HepG2 (cell line): Measurements from ENCODE around the gene MYOM1. TPM values are rescaled to one million over a fixed set of nuclear protein-coding genes. Genes with fewer than 3 reads are reported as not detected.

Experiments used
- CENPT ChIP-seq: sonication (generic); formaldehyde crosslinking; IDR thresholded peaks from 2 replicates; pipeline ENCODE4 v1.8.0; 2022; ENCODE audit warnings: low read depth, mild to moderate bottlenecking, moderate library complexity, missing genetic modification reagents
- EED ChIP-seq: sonication (generic); formaldehyde crosslinking; IDR thresholded peaks from 2 replicates; pipeline ENCODE4 v1.5.0; 2020; ENCODE audit warnings: mild to moderate bottlenecking, missing genetic modification reagents
- JUNB ChIP-seq: sonication (generic); formaldehyde crosslinking; IDR thresholded peaks from 2 replicates; pipeline ENCODE4 v1.8.0; 2022; ENCODE audit warnings: missing genetic modification reagents, mild to moderate bottlenecking, borderline replicate concordance
- MBNL3 ChIP-seq: fragments of 250-450 bp; sonication (Bioruptor Pico); conservative IDR thresholded peaks from 2 replicates; pipeline ENCODE4 v1.8.0; 2022; ENCODE audit warnings: mild to moderate bottlenecking, inconsistent platforms
- RXRB ChIP-seq: IDR thresholded peaks from 2 replicates; pipeline ENCODE4 v1.6.1; 2016; ENCODE audit warnings: borderline replicate concordance, missing genetic modification reagents, missing compliant biosample characterization
- TP53 ChIP-seq: sonication (generic); formaldehyde crosslinking; conservative IDR thresholded peaks from 2 replicates; pipeline ENCODE4 v1.4.0; 2020; ENCODE audit warnings: missing genetic modification reagents
- ZFYVE20 ChIP-seq: sonication (generic); formaldehyde crosslinking; IDR thresholded peaks from 2 replicates; pipeline ENCODE4 v1.8.0; 2023; ENCODE audit warnings: low read depth, mild to moderate bottlenecking, moderate library complexity, missing genetic modification reagents, borderline replicate concordance
- ZNF264 ChIP-seq: sonication (generic); formaldehyde crosslinking; IDR thresholded peaks from 2 replicates; pipeline ENCODE4 v1.4.0; 2020; ENCODE audit warnings: missing genetic modification reagents
- ZNF619 ChIP-seq: sonication (generic); formaldehyde crosslinking; IDR thresholded peaks from 2 replicates; pipeline ENCODE4 v1.4.0; 2020; ENCODE audit warnings: mild to moderate bottlenecking, missing genetic modification reagents
- polyA plus RNA-seq, 8 experiments: library from polyadenylated mRNA; depleted of rRNA in 3 of 8; stranded (reverse) in 7 of 8; unstranded in 1 of 8; fragments of >200 nt; fragmentation: Illumina TruSeq in 4 of 8; extraction: Trizol in 4 of 8; gene quantifications; 2 replicates each; pipeline versions ENCODE4 v1.2.1 to v1.2.3, GENCODE V29; 2011 to 2016; ENCODE audit warnings: low read depth in 4 of 8, missing spikeins in 1 of 8, mixed read lengths in 1 of 8; ENCODE audit not compliant: insufficient read depth in 1 of 8
- total RNA-seq, 5 experiments: library from RNA; depleted of rRNA; stranded (reverse); fragments of >200 nt; fragmentation: Illumina TruSeq; extraction: Trizol; gene quantifications; 2 replicates each; pipeline ENCODE4 v1.2.3, GENCODE V29; 2016; ENCODE audit warnings: low read depth in 1 of 5
- TF ChIP-seq, protein P1 (sequence below): sonication (generic); formaldehyde crosslinking; IDR thresholded peaks from 2 replicates; pipeline ENCODE4; 2020; ENCODE audit warnings: missing genetic modification reagents, mild to moderate bottlenecking, borderline replicate concordance
- TF ChIP-seq, protein P2 (sequence below): sonication (generic); formaldehyde crosslinking; IDR thresholded peaks from 2 replicates; pipeline ENCODE4 v1.4.0; 2020; ENCODE audit warnings: missing genetic modification reagents
- TF ChIP-seq, protein P3 (sequence below): conservative IDR thresholded peaks from 2 replicates; pipeline ENCODE4 v1.6.1; 2018; ENCODE audit warnings: missing genetic modification reagents
- TF ChIP-seq, protein P4 (sequence below): IDR thresholded peaks from 2 replicates; pipeline ENCODE4 v1.6.1; 2016; ENCODE audit warnings: missing biosample characterization, missing genetic modification reagents, low read depth
- TF ChIP-seq, protein P5 (sequence below): IDR thresholded peaks from 2 replicates; pipeline ENCODE4 v1.6.1; 2016
- TF ChIP-seq, protein P6 (sequence below): sonication (generic); formaldehyde crosslinking; IDR thresholded peaks from 2 replicates; pipeline ENCODE4 v1.5.0; 2020; ENCODE audit warnings: mild to moderate bottlenecking, missing genetic modification reagents, borderline replicate concordance

MYOM1 gene
- total and polyA plus RNA-seq, 2 of the 13 experiments (the other 11 are each of a cell fraction or from before 2014, with no cell fraction given), result 0.46 to 0.98 TPM

DNA sequence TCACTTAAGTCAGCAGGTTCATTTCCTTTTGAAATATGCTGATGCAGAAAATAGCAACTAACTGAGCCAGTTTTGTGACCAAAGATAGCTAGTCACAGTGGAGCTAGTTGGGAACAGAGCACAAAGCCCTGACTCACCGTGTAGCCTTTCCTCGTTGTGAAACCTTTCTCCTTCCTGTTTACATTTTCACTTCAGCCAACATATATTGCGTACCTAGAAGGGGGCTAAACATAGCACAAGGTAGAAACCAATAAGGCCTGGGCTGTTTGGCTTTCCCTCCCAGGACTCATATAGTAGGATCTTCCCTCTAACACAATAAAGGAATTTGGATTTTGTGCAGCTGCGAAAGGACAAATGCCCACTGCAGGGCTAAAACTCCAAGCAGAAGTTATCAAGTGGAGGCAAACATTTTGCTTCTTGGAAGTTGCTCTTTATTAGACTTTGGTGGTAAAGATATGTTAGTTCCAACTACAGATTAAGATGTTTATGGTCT, 182.3 kb downstream of the MYOM1 start (continued):
- TF ChIP-seq CENPT (CRISPR knock-in tag), result no peak
- no peak for TF ChIP-seq ZNF619 (CRISPR knock-in tag)
- TF ChIP-seq ZFYVE20 (CRISPR knock-in tag), result no peak
- TF ChIP-seq JUNB (CRISPR knock-in tag), result peak; percentile 69; the same call in 1 of the 2 replicates
- TF ChIP-seq, protein P1, sequence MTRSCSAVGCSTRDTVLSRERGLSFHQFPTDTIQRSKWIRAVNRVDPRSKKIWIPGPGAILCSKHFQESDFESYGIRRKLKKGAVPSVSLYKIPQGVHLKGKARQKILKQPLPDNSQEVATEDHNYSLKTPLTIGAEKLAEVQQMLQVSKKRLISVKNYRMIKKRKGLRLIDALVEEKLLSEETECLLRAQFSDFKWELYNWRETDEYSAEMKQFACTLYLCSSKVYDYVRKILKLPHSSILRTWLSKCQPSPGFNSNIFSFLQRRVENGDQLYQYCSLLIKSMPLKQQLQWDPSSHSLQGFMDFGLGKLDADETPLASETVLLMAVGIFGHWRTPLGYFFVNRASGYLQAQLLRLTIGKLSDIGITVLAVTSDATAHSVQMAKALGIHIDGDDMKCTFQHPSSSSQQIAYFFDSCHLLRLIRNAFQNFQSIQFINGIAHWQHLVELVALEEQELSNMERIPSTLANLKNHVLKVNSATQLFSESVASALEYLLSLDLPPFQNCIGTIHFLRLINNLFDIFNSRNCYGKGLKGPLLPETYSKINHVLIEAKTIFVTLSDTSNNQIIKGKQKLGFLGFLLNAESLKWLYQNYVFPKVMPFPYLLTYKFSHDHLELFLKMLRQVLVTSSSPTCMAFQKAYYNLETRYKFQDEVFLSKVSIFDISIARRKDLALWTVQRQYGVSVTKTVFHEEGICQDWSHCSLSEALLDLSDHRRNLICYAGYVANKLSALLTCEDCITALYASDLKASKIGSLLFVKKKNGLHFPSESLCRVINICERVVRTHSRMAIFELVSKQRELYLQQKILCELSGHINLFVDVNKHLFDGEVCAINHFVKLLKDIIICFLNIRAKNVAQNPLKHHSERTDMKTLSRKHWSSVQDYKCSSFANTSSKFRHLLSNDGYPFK (CRISPR knock-in tag), result no peak
- TF ChIP-seq, protein P2, sequence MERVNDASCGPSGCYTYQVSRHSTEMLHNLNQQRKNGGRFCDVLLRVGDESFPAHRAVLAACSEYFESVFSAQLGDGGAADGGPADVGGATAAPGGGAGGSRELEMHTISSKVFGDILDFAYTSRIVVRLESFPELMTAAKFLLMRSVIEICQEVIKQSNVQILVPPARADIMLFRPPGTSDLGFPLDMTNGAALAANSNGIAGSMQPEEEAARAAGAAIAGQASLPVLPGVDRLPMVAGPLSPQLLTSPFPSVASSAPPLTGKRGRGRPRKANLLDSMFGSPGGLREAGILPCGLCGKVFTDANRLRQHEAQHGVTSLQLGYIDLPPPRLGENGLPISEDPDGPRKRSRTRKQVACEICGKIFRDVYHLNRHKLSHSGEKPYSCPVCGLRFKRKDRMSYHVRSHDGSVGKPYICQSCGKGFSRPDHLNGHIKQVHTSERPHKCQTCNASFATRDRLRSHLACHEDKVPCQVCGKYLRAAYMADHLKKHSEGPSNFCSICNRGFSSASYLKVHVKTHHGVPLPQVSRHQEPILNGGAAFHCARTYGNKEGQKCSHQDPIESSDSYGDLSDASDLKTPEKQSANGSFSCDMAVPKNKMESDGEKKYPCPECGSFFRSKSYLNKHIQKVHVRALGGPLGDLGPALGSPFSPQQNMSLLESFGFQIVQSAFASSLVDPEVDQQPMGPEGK (CRISPR knock-in tag), result peak; percentile 87
- no peak for TF ChIP-seq TP53 (CRISPR knock-in tag)
- TF ChIP-seq EED (CRISPR knock-in tag), result no peak
- TF ChIP-seq MBNL3 (CRISPR knock-in tag), result no peak
- TF ChIP-seq, protein P3, sequence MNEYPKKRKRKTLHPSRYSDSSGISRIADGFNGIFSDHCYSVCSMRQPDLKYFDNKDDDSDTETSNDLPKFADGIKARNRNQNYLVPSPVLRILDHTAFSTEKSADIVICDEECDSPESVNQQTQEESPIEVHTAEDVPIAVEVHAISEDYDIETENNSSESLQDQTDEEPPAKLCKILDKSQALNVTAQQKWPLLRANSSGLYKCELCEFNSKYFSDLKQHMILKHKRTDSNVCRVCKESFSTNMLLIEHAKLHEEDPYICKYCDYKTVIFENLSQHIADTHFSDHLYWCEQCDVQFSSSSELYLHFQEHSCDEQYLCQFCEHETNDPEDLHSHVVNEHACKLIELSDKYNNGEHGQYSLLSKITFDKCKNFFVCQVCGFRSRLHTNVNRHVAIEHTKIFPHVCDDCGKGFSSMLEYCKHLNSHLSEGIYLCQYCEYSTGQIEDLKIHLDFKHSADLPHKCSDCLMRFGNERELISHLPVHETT (CRISPR knock-in tag), result peak; percentile 82
- TF ChIP-seq, protein P4, sequence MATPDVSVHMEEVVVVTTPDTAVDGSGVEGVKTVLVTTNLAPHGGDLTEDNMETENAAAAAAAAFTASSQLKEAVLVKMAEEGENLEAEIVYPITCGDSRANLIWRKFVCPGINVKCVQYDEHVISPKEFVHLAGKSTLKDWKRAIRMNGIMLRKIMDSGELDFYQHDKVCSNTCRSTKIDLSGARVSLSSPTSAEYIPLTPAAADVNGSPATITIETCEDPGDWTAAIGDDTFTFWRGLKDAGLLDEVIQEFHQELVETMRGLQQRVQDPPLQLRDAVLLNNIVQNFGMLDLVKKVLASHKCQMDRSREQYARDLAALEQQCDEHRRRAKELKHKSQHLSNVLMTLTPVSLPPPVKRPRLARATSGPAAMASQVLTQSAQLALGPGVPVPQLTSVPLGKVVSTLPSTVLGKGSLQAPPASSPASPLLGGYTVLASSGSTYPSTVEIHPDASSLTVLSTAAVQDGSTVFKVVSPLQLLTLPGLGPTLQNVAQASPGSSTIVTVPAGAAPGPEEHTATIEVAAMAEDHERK (CRISPR knock-in tag), result no peak
- TF ChIP-seq, protein P5, sequence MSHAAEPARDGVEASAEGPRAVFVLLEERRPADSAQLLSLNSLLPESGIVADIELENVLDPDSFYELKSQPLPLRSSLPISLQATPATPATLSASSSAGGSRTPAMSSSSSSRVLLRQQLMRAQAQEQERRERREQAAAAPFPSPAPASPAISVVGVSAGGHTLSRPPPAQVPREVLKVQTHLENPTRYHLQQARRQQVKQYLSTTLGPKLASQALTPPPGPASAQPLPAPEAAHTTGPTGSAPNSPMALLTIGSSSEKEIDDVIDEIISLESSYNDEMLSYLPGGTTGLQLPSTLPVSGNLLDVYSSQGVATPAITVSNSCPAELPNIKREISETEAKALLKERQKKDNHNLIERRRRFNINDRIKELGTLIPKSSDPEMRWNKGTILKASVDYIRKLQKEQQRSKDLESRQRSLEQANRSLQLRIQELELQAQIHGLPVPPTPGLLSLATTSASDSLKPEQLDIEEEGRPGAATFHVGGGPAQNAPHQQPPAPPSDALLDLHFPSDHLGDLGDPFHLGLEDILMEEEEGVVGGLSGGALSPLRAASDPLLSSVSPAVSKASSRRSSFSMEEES, result peak; percentile 91
- TF ChIP-seq, protein P6, sequence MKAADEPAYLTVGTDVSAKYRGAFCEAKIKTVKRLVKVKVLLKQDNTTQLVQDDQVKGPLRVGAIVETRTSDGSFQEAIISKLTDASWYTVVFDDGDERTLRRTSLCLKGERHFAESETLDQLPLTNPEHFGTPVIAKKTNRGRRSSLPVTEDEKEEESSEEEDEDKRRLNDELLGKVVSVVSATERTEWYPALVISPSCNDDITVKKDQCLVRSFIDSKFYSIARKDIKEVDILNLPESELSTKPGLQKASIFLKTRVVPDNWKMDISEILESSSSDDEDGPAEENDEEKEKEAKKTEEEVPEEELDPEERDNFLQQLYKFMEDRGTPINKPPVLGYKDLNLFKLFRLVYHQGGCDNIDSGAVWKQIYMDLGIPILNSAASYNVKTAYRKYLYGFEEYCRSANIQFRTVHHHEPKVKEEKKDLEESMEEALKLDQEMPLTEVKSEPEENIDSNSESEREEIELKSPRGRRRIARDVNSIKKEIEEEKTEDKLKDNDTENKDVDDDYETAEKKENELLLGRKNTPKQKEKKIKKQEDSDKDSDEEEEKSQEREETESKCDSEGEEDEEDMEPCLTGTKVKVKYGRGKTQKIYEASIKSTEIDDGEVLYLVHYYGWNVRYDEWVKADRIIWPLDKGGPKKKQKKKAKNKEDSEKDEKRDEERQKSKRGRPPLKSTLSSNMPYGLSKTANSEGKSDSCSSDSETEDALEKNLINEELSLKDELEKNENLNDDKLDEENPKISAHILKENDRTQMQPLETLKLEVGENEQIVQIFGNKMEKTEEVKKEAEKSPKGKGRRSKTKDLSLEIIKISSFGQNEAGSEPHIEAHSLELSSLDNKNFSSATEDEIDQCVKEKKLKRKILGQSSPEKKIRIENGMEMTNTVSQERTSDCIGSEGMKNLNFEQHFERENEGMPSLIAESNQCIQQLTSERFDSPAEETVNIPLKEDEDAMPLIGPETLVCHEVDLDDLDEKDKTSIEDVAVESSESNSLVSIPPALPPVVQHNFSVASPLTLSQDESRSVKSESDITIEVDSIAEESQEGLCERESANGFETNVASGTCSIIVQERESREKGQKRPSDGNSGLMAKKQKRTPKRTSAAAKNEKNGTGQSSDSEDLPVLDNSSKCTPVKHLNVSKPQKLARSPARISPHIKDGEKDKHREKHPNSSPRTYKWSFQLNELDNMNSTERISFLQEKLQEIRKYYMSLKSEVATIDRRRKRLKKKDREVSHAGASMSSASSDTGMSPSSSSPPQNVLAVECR (CRISPR knock-in tag), result peak; percentile 69; the same call in 1 of the 2 replicates
- TF ChIP-seq ZNF264, result peak; percentile 46; the same call in 1 of the 2 replicates
- peak; percentile 94 for TF ChIP-seq RXRB
